Dendritic cell treated with granulocyte-macrophage colony-stimulating factor and Interleukin-4, amounts not matched to agents 40 ng/mL and 50 ng/mL, for 4 days (primary cell): ENCODE data around the gene B3GALT5.

Source experiments
- H3K27ac Mint-ChIP-seq: one replicate; pipeline ENCODE4 v1.8.0; 2022; ENCODE audit warnings: mild to moderate bottlenecking, mixed read lengths
- H3K27me3 Mint-ChIP-seq: one replicate; pipeline ENCODE4 v1.8.0; 2022; ENCODE audit warnings: mild to moderate bottlenecking, mixed read lengths
- H3K36me3 Mint-ChIP-seq: one replicate; pipeline ENCODE4 v1.8.0; 2022; ENCODE audit warnings: low read depth, mixed read lengths
- H3K4me1 Mint-ChIP-seq: one replicate; pipeline ENCODE4 v1.8.0; 2022; ENCODE audit warnings: low read depth, mixed read lengths
- H3K4me3 Mint-ChIP-seq: one replicate; pipeline ENCODE4 v1.8.0; 2022; ENCODE audit warnings: mild to moderate bottlenecking, moderate library complexity, mixed read lengths
- H3K9me3 Mint-ChIP-seq: one replicate; pipeline ENCODE4 v1.8.0; 2022; ENCODE audit warnings: mixed read lengths
- intact Hi-C: fragments of 100-400 bp; cut with micrococcal nuclease; formaldehyde crosslinking; loops from one replicate; pipeline ENCODE4 v1.15.0; 2022

B3GALT5 gene

DNA sequence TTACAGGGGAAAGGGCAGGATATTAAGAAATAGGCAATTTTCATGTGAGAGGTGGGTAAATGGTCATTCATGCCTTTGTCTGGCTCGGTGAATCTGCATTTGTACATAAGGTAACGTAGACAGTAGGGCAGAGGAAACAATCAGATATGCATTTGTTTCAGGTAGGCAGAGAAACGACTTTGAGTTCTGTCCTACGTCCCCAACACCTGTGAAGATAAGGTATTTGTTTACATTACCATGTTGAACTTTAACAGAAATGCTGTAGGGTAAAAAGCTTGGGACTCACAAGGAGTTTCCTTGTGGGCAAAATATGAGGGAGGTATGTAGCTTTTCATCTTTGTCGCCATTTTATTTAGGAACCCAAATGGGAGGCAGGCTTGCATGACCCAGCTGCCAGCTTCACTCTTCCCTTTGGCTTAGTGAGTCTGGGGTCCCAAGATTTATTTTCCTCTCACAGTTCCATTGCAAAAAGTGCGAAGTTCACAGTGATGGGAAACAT is 31.4 kb downstream of the B3GALT5 start:
- no peak overlapping the region for H3K4me3 Mint-ChIP-seq
- intact Hi-C loops: no loop called here
- no peak overlapping the region for H3K27ac Mint-ChIP-seq
- H3K4me1 Mint-ChIP-seq: no peaks in the 10 kb centered on the region
- H3K27me3 Mint-ChIP-seq: peaks cover 13% of the 10 kb centered on the region
- no peaks in the 10 kb centered on the region for H3K9me3 Mint-ChIP-seq
- no peaks in the 10 kb centered on the region for H3K36me3 Mint-ChIP-seq

- Mint-ChIP-seq H3K4me1 (no peaks in the 10 kb centered on the region), H3K4me3 (no peak overlapping the region)
- intact Hi-C loops: no loop called here
These were observed 32.6 kb downstream of the B3GALT5 start for GRCh38 chr21:39645331-39645730.

DNA sequence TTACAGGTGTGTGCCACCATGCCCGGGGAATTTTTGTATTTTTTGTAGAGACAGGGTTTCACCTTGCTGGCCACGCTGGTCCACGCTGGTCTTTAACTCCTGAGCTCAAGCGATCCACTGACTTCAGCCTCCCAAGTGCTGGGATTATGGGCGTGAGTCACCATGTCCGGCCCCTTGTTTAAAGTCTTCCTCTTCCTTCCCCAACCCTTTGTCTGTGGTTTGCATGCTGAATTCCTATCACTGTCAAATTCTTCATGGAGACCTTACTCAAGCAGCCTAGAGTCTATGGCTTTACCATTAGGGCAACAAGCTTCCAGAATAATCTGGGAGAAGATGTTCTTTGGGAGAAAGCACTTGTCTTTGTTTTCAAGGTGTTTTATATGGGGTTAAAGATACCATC is 34.7 kb downstream of the B3GALT5 start:
- Mint-ChIP-seq H3K27ac (no peak overlapping the region), H3K36me3 (no peaks in the 10 kb centered on the region), H3K4me3 (no peak overlapping the region), H3K27me3 (peaks cover 9% of the 10 kb centered on the region), H3K9me3 (no peaks in the 10 kb centered on the region), H3K4me1 (no peaks in the 10 kb centered on the region)
- intact Hi-C loops: no loop called here

More at GRCh38 chr21:39645331-39645730, 32.6 kb downstream of the B3GALT5 start:
- H3K36me3 Mint-ChIP-seq: no peaks in the 10 kb centered on the region
- no peak overlapping the region for H3K27ac Mint-ChIP-seq
- H3K27me3 Mint-ChIP-seq: peaks cover 11% of the 10 kb centered on the region
- H3K9me3 Mint-ChIP-seq: no peaks in the 10 kb centered on the region

DNA sequence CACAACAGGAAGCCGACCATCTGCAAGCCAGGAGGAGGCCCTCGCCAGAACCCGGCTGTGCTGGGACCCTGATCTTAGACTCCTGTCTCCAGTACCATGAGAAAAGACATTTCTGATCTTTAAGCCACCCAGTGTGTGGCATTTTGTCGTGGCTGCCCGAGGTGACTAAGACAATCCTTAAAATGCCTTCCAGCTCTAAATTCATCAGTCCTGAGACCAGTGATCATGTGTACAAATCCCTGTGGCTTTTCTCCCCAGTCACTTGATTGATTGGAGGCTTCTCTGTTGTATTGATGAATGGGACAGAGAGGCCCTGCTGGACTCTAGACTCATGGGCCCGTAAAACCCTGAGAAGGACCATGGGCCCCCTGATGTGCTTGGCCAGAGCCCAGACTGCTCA is 36.1 kb downstream of the B3GALT5 start:
- no peaks in the 10 kb centered on the region for H3K36me3 Mint-ChIP-seq
- peaks cover 4% of the 10 kb centered on the region for H3K27me3 Mint-ChIP-seq
- no peaks in the 10 kb centered on the region for H3K4me1 Mint-ChIP-seq
- no peak overlapping the region for H3K27ac Mint-ChIP-seq
- intact Hi-C loops: no loop called here
- H3K9me3 Mint-ChIP-seq: peaks cover 9% of the 10 kb centered on the region
- no peak overlapping the region for H3K4me3 Mint-ChIP-seq

DNA sequence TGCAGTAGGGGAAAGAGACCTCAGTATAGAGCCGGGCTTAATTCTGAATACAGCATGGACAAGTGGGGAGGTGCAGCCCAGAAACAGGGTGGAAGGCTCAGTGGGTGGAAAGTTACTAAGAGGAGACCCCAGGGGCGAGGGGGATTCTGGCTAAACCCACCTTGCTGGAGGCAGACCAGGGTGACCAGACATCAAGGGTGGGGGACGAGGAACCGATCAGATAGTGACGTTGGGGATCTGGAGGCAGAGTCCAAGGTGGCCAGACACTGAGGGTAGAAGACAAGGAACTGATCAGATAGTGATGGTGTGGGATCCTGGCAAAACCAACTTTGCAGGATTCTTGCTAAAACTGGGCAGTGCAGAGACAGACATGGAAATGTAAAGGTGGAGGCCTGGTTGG is 36.8 kb downstream of the B3GALT5 start:
- Mint-ChIP-seq H3K36me3 (no peaks in the 10 kb centered on the region), H3K27ac (no peak overlapping the region), H3K9me3 (peaks cover 9% of the 10 kb centered on the region), H3K4me3 (no peak overlapping the region), H3K4me1 (no peaks in the 10 kb centered on the region), H3K27me3 (peaks cover 4% of the 10 kb centered on the region)
- intact Hi-C loops: no loop called here

- H3K27me3 Mint-ChIP-seq: peaks cover 2% of the 10 kb centered on the region
- H3K4me1 Mint-ChIP-seq: no peaks in the 10 kb centered on the region
- H3K36me3 Mint-ChIP-seq: no peaks in the 10 kb centered on the region
- H3K27ac Mint-ChIP-seq: no peak overlapping the region
- H3K4me3 Mint-ChIP-seq: no peak overlapping the region
- intact Hi-C loops: no loop called here
- H3K9me3 Mint-ChIP-seq: peaks cover 9% of the 10 kb centered on the region
These were observed 37.6 kb downstream of the B3GALT5 start for GRCh38 chr21:39650306-39650705.

- Mint-ChIP-seq H3K27me3 (peaks cover 2% of the 10 kb centered on the region), H3K9me3 (peaks cover 9% of the 10 kb centered on the region), H3K4me1 (no peaks in the 10 kb centered on the region), H3K36me3 (no peaks in the 10 kb centered on the region), H3K4me3 (no peak overlapping the region), H3K27ac (no peak overlapping the region)
- intact Hi-C loops: no loop called here
These were observed 38.1 kb downstream of the B3GALT5 start for GRCh38 chr21:39650801-39651200.

- intact Hi-C loops: no loop called here
- no peaks in the 10 kb centered on the region for H3K36me3 Mint-ChIP-seq
- H3K27me3 Mint-ChIP-seq: no peaks in the 10 kb centered on the region
- no peaks in the 10 kb centered on the region for H3K4me1 Mint-ChIP-seq
- H3K4me3 Mint-ChIP-seq: no peak overlapping the region
- peaks cover 9% of the 10 kb centered on the region for H3K9me3 Mint-ChIP-seq
- no peak overlapping the region for H3K27ac Mint-ChIP-seq
These were observed 38.5 kb downstream of the B3GALT5 start for GRCh38 chr21:39651206-39651605.

GRCh38 chr21:39654951-39655350 is 42.2 kb downstream of the B3GALT5 start:
- H3K4me1 Mint-ChIP-seq: no peaks in the 10 kb centered on the region
- H3K36me3 Mint-ChIP-seq: no peaks in the 10 kb centered on the region

GRCh38 chr21:39655589-39655988 is 42.8 kb downstream of the B3GALT5 start:
- no peak overlapping the region for H3K27ac Mint-ChIP-seq
- no peak overlapping the region for H3K4me3 Mint-ChIP-seq
- no peaks in the 10 kb centered on the region for H3K36me3 Mint-ChIP-seq
- peaks cover 9% of the 10 kb centered on the region for H3K9me3 Mint-ChIP-seq
- intact Hi-C loops: no loop called here
- no peaks in the 10 kb centered on the region for H3K4me1 Mint-ChIP-seq
- peaks cover 8% of the 10 kb centered on the region for H3K27me3 Mint-ChIP-seq

More at GRCh38 chr21:39654951-39655350, 42.2 kb downstream of the B3GALT5 start:
- Mint-ChIP-seq H3K9me3 (peaks cover 9% of the 10 kb centered on the region), H3K27ac (no peak overlapping the region), H3K4me3 (no peak overlapping the region), H3K27me3 (peaks cover 5% of the 10 kb centered on the region)
- intact Hi-C loops: no loop called here

GRCh38 chr21:39656209-39656608 is 43.5 kb downstream of the B3GALT5 start:
- no peak overlapping the region for H3K4me3 Mint-ChIP-seq
- H3K9me3 Mint-ChIP-seq: peaks cover 9% of the 10 kb centered on the region
- peaks cover 9% of the 10 kb centered on the region for H3K27me3 Mint-ChIP-seq
- H3K36me3 Mint-ChIP-seq: no peaks in the 10 kb centered on the region
- no peaks in the 10 kb centered on the region for H3K4me1 Mint-ChIP-seq
- intact Hi-C loops: no loop called here
- no peak overlapping the region for H3K27ac Mint-ChIP-seq

GRCh38 chr21:39657091-39657689 is 44.5 kb downstream of the B3GALT5 start:
- H3K27ac Mint-ChIP-seq: no peak overlapping the region
- H3K9me3 Mint-ChIP-seq: peaks cover 9% of the 10 kb centered on the region
- no peak overlapping the region for H3K4me3 Mint-ChIP-seq

DNA sequence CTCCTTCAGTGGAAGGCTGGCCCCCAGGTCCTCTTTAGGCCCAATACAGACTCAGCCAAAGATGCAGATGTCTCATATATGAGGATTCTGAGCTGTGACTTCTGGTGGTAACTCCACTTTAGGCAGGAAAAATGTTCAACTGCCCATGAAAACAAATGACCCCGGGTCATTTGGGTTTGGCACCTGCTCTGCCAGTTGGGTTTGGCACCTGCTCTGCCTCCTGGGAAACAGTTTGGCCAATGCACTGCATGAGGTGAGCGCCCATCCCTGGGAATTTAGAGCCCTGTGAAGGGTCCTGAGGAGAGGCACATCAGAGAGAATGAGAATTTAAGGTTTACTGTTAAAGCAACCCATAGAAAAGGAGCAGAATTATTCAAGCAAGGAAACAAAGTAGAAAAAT is 45.3 kb downstream of the B3GALT5 start:
- Mint-ChIP-seq H3K27me3 (peaks cover 10% of the 10 kb centered on the region), H3K27ac (no peak overlapping the region), H3K4me1 (no peaks in the 10 kb centered on the region), H3K9me3 (peaks cover 5% of the 10 kb centered on the region), H3K36me3 (no peaks in the 10 kb centered on the region), H3K4me3 (no peak overlapping the region)
- intact Hi-C loops: no loop called here

More at GRCh38 chr21:39657091-39657689, 44.5 kb downstream of the B3GALT5 start:
- Mint-ChIP-seq H3K4me1 (no peaks in the 10 kb centered on the region), H3K36me3 (no peaks in the 10 kb centered on the region), H3K27me3 (peaks cover 10% of the 10 kb centered on the region)
- intact Hi-C loops: no loop called here

- Mint-ChIP-seq H3K27me3 (peaks cover 10% of the 10 kb centered on the region), H3K4me1 (no peaks in the 10 kb centered on the region), H3K27ac (no peak overlapping the region), H3K36me3 (no peaks in the 10 kb centered on the region), H3K4me3 (no peak overlapping the region), H3K9me3 (no peaks in the 10 kb centered on the region)
- intact Hi-C loops: no loop called here
These were observed 46.5 kb downstream of the B3GALT5 start for GRCh38 chr21:39659070-39659815.
